ENCODE data around the gene ECI1.

DNA sequence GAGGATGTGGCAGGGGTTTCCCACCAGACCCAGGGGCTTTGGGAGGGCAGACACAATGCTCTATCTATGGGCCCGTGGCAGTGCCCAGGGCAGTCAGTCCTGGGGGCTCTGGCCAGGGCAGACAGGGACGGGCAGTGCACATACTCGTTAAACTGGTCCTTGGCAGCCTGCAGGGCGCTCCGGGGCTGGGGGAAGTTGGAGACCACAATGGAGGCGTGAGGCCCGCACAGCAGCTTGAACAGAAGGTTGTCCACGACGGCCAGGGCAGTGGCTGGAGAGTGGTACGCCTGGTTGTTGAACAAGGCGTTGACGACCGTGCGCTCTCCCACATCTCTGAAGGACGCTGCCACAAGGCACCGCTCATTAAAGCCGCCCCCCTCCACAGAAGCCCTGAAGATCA lies 35.2 kb upstream of the ECI1 start:
- TF ChIP-seq, protein P1, sequence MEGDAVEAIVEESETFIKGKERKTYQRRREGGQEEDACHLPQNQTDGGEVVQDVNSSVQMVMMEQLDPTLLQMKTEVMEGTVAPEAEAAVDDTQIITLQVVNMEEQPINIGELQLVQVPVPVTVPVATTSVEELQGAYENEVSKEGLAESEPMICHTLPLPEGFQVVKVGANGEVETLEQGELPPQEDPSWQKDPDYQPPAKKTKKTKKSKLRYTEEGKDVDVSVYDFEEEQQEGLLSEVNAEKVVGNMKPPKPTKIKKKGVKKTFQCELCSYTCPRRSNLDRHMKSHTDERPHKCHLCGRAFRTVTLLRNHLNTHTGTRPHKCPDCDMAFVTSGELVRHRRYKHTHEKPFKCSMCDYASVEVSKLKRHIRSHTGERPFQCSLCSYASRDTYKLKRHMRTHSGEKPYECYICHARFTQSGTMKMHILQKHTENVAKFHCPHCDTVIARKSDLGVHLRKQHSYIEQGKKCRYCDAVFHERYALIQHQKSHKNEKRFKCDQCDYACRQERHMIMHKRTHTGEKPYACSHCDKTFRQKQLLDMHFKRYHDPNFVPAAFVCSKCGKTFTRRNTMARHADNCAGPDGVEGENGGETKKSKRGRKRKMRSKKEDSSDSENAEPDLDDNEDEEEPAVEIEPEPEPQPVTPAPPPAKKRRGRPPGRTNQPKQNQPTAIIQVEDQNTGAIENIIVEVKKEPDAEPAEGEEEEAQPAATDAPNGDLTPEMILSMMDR (IDR thresholded peaks at IDR 0.05): no peak
- TF ChIP-seq POLR2A (IDR thresholded peaks at IDR 0.05) (no peak), POLR2AphosphoS5 (IDR thresholded peaks at IDR 0.05; ENCODE audit: insufficient read depth in 1 of 2, low read depth in 1 of 2) (no peak)

Data from vagina (tissue), 2 donors.